Erythroblast (primary cell): ENCODE measurements around the gene DUSP9.

Experiments used
- GATA1 ChIP-seq: IDR thresholded peaks from 2 replicates; pipeline ENCODE4 v1.6.1; 2011; ENCODE audit warnings: low read depth, mild to moderate bottlenecking, control low read depth, low read length, moderate library complexity
- POLR2A ChIP-seq: IDR thresholded peaks from 2 replicates; pipeline ENCODE4 v1.6.1; 2011; ENCODE audit warnings: mild to moderate bottlenecking, low read length

DNA sequence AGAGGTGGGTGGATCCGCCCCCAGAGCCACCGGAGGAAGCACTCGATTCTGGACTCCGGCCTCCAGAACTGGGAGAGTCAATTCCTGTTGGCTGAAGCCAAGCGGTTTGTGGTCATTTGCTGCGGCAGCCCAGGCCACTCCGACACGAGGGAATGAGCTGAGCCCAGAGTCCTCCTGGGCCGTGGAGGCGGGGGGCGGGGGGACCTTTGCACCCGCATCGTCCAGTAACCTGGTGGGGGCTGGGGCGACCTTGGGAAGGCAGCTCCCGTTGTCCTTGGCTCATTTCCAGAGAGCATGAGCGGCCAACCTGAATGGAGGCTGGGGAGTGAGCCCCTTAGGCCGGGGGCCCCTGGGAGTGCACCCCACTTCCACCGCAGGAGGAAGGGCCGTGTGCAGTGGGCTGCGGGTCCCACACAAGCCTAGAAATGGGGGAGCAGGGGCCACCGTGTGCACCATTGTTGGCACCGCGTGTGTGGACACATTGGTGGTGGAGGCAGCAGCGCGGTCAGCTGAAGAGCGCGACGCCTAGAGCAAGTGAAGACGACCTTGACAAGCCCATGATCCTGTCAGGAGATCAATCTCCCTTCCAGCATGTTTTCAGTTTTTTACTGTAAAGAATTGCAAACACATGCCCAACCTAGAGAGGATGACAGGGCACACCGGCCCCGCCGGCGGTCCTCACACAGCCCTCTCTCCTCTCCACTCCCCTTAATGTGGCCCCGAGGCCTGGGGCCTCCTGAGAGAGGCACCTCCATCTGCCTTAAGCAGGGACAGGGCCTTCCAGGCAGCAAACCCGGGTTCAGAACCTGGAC, 19.9 kb upstream of the DUSP9 start:
- TF ChIP-seq POLR2A (no peak), GATA1 (no peak)
